ENCODE measurements around the gene THADA.

Gene THADA

DNA sequence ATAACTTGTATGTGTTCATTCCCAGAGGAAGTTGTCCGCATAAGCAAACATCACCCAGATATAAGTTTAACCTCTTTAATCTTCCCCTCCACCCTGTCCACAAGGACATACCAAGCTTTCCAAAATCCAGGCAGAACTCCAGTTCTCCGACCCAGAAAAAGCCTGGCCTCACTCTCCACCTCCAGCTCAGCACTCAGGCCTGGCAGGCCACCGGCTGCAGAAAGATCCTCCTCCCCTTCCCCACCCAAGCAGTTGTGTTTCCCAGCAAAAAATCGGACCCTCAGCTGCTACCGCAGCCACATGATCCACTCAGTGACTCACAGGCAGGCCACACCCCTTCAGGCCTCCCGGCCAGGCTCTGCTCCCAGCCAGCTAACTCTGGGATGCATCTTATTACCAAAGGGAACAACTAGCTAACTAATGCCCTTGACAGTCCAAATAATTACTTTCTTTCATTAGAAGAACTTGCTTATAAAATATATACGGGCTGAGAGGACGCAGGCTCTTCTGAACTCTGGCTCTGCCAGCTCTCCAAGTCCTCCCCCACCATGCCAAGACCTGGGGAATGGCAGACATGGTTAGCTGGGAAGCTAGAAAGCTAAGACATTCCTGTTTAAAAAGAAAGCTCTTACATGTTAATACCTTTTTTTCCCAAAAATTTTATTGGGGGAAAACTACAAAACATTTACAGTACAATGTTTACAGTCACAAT lies 373.9 kb downstream of the THADA start (continued):
- TF ChIP-seq ZNF747 (tag by site-specific recombination; IDR thresholded peaks at IDR 0.05) (no peak), ZNF335 (tag by site-specific recombination; conservative IDR thresholded peaks at IDR 0.05) (peak; percentile 22; the same call in 1 of the 2 replicates), ZNF629 (tag by site-specific recombination; IDR thresholded peaks at IDR 0.05) (peak; percentile 28; the same call in 1 of the 2 replicates), SP2 (tag by site-specific recombination; IDR thresholded peaks at IDR 0.05) (peak; percentile 56), ZNF776 (tag by site-specific recombination; IDR thresholded peaks at IDR 0.05; ENCODE audit: borderline replicate concordance) (no peak), YY1 (tag by site-specific recombination; IDR thresholded peaks at IDR 0.05) (no peak), ZNF366 (tag by site-specific recombination; conservative IDR thresholded peaks at IDR 0.05) (peak; percentile 53; the same call in 1 of the 2 replicates), ZNF433 (tag by site-specific recombination; IDR thresholded peaks at IDR 0.05; ENCODE audit: low read depth) (no peak), ZNF529 (tag by site-specific recombination; IDR thresholded peaks at IDR 0.05; ENCODE audit: insufficient replicate concordance) (no peak), KLF8 (tag by site-specific recombination; IDR thresholded peaks at IDR 0.05) (peak; percentile 89), KLF1 (tag by site-specific recombination; IDR thresholded peaks at IDR 0.05) (peak; percentile 74), SP3 (tag by site-specific recombination; IDR thresholded peaks at IDR 0.05) (peak; percentile 73), ZNF169 (tag by site-specific recombination; IDR thresholded peaks at IDR 0.05) (no peak), ZNF2 (tag by site-specific recombination; IDR thresholded peaks at IDR 0.05) (0 out of 2 replicates have a peak, but pooled peaks have one; percentile 24), ZFP3 (tag by site-specific recombination; IDR thresholded peaks at IDR 0.05; ENCODE audit: low read depth) (no peak), ZNF501 (tag by site-specific recombination; IDR thresholded peaks at IDR 0.05) (0 out of 2 replicates have a peak, but pooled peaks have one; percentile 31), ZNF248 (tag by site-specific recombination; IDR thresholded peaks at IDR 0.05) (no peak), ZNF214 (tag by site-specific recombination; IDR thresholded peaks at IDR 0.05; ENCODE audit: borderline replicate concordance) (no peak), GLIS2 (tag by site-specific recombination; IDR thresholded peaks at IDR 0.05) (peak; percentile 65), ZNF558 (tag by site-specific recombination; IDR thresholded peaks at IDR 0.05) (no peak)
- TF ChIP-seq, protein P1, sequence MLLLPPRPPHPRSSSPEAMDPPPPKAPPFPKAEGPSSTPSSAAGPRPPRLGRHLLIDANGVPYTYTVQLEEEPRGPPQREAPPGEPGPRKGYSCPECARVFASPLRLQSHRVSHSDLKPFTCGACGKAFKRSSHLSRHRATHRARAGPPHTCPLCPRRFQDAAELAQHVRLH (tag by site-specific recombination; IDR thresholded peaks at IDR 0.05) = peak; percentile 26; the same call in 1 of the 2 replicates
- TF ChIP-seq, protein P2, sequence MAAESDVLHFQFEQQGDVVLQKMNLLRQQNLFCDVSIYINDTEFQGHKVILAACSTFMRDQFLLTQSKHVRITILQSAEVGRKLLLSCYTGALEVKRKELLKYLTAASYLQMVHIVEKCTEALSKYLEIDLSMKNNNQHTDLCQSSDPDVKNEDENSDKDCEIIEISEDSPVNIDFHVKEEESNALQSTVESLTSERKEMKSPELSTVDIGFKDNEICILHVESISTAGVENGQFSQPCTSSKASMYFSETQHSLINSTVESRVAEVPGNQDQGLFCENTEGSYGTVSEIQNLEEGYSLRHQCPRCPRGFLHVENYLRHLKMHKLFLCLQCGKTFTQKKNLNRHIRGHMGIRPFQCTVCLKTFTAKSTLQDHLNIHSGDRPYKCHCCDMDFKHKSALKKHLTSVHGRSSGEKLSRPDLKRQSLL (tag by site-specific recombination; IDR thresholded peaks at IDR 0.05) = no peak
- TF ChIP-seq, protein P3, sequence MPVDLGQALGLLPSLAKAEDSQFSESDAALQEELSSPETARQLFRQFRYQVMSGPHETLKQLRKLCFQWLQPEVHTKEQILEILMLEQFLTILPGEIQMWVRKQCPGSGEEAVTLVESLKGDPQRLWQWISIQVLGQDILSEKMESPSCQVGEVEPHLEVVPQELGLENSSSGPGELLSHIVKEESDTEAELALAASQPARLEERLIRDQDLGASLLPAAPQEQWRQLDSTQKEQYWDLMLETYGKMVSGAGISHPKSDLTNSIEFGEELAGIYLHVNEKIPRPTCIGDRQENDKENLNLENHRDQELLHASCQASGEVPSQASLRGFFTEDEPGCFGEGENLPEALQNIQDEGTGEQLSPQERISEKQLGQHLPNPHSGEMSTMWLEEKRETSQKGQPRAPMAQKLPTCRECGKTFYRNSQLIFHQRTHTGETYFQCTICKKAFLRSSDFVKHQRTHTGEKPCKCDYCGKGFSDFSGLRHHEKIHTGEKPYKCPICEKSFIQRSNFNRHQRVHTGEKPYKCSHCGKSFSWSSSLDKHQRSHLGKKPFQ (tag by site-specific recombination; IDR thresholded peaks at IDR 0.05) = no peak
- TF ChIP-seq, protein P4, sequence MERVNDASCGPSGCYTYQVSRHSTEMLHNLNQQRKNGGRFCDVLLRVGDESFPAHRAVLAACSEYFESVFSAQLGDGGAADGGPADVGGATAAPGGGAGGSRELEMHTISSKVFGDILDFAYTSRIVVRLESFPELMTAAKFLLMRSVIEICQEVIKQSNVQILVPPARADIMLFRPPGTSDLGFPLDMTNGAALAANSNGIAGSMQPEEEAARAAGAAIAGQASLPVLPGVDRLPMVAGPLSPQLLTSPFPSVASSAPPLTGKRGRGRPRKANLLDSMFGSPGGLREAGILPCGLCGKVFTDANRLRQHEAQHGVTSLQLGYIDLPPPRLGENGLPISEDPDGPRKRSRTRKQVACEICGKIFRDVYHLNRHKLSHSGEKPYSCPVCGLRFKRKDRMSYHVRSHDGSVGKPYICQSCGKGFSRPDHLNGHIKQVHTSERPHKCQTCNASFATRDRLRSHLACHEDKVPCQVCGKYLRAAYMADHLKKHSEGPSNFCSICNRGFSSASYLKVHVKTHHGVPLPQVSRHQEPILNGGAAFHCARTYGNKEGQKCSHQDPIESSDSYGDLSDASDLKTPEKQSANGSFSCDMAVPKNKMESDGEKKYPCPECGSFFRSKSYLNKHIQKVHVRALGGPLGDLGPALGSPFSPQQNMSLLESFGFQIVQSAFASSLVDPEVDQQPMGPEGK (tag by site-specific recombination; IDR thresholded peaks at IDR 0.05) = 0 out of 2 replicates have a peak, but pooled peaks have one; percentile 17

Data from HEK293 (cell line).